Fibroblast of skin of left quadriceps (primary cell): ENCODE results near the gene NOL3.

Experiments
- DNase-seq, 2 experiments: peaks; one replicate each; pipeline ENCODE4 v3.0.0-alpha.2; 2013; ENCODE audit warnings: low read depth in 2 of 2

Gene NOL3

DNA sequence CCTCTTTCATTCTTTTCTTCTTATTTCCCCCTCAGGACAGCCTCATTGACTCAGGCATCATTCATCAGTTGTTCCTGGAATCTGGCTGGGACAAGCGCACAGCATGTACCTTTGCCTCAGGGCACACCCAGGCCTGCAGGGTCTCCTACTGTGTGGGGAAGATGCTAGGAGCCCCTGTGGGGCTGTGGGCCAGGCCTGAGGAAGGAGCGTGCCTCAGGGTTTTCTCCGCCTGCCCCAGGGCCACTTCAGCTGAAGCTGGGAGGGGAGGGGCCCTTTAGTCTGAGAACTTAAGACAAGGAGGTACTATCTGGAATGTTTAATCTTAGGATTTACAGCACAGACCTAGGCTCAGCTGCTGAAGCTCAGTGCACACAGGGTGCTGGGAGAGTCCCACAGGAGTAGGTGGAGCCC lies 36.5 kb downstream of the NOL3 start:
- DNase-seq = no peak

GRCh38 chr16:67207249-67208091 lies 37.1 kb downstream of the NOL3 start:
- no peak for DNase-seq

- DNase-seq = no peak
Measured at GRCh38 chr16:67208154-67208896, 38.0 kb downstream of the NOL3 start.

- DNase-seq = no peak
Measured at GRCh38 chr16:67209565-67209964, 39.2 kb downstream of the NOL3 start.

DNA sequence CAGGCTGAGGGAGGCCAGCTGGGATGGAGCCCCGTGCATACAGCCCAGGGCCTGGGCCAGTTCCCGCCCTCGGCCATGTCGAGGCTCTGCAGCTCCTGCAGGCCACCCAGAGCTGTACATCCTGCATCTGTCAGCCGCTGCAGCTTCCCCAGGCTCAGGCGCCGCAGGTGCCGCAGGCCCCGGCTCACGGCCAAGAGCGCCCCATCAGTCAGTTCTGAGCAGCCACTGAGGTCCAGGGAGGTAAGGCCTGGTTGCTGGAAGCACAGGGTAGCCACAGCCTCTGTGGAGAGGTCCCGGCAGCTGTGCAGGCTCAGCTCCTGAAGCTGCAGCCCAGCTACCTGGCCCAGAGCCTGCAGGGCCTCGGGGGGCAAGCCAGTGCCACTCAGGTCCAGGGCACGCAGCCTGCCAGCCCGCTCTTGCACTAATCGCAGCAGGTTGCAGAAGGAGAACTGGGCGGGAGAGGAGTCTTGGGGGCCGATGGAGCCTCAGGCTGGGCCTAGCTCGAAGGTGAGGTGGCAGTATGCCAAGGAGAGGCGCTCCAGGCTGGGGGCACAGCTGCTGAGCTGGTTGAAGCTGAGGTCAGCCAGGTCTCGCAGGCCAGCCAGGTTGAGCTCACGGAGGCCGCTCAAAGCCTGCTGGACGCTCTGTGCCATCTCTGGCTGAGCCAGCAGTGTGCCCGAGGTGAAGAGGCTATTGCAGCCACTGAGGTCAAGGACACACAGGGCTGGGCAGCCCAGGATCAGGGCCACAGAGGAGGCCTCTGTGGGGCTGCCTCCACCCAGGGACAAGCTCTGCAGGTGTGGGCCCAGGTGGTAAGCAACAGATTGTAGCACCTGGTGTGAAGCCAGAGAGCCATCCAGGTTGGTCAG lies 40.0 kb downstream of the NOL3 start:
- DNase-seq = no peak

GRCh38 chr16:67211674-67212073 lies 41.3 kb downstream of the NOL3 start:
- DNase-seq = no peak

GRCh38 chr16:67212766-67213165 lies 42.4 kb downstream of the NOL3 start:
- DNase-seq = no peak

GRCh38 chr16:67213197-67214019 lies 43.1 kb downstream of the NOL3 start:
- no peak for DNase-seq

DNA sequence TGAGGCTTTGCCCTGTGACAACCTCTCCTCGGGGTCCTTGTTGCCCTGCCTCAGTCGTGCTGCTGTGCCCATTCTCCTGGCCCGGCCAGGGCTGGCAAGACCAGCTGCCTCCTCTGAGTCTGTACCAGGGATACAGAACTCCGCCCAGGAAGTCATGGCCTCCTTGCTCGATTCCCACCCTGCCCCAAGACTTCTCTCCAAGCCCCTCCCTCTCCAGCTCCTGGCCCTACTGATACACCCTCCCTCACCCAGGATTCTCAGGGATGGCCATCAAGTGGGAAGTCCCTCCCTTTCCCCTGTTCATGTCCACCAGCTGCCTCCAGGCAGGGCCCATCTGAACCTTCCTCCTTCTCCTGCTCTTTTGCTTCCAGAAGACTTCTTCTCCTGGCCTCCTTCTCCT lies 45.4 kb downstream of the NOL3 start:
- no peak for DNase-seq

GRCh38 chr16:67216612-67217490 lies 46.5 kb downstream of the NOL3 start:
- DNase-seq = no peak

- no peak for DNase-seq
Measured at GRCh38 chr16:67223992-67224391, 53.7 kb downstream of the NOL3 start.
